NCI-H510A treated with DMSO at 0.1 percent for 48 hours (cell line): ENCODE results near the gene FAM151A.

ENCODE experiments used
- DNase-seq: peaks from one replicate; lab custom pipeline; 2025; lab: John Stamatoyannopoulos, UW

Gene FAM151A

GRCh38 chr1:54604051-54604450 is 19.3 kb downstream of the FAM151A start:
- DNase-seq = no peak

DNA sequence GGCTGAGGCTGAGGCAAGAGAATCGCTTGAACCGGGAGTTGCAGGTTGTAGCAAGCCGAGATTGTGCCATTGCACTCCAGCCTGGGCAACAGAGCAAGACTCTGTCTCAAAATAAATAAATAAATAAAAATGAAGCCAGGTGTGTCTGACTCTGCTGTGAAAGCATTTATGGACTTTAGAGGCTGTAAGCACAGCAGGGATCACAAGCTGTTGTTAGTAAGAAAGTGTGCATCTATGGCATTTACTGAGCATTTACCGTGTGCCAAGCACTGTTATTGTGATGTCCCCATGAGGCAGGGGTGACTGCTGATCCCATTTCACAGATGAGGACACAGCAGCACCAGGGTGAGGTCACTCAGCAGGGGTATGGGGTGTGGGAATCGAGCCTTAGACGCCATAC is 20.1 kb downstream of the FAM151A start:
- no peak for DNase-seq

DNA sequence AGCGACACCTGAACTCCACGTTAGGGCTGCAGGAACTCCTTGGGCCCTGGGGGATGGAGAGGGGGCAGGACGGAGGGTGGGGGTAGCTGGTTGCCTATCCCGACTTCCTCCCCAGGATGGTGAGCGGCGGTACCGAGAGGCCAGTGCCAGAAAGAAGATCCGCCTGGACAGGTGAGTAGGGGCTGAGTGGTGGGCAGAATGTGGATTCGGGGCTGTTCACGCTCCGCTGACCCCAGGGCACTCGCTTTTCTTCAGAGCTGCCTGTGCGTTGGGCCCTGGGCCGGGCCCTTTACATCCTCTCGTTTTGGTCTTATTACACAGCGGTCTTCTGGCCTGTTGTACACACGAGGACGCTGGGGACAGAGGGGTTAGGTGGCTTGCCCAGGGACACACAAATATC is 20.8 kb downstream of the FAM151A start:
- DNase-seq = no peak

DNA sequence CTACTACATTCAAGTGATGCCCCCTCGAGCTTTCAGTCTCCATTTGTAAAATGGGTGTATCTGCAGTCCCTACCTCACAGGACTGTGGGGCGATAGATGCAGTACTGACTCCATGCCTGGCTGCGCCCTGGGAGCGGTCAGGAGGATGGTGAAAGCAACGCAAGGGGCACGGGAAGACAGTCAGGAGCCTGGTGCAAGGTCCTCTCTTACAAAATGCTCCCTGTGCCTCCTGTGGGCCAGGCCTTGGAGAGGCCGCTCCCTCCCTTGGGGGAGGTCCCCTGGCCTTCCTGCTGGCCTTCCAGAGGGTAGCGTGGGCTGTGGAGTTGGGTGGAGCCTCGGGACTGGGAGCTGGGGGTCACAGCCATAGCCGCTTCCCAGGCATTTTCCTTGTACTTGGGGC is 21.6 kb downstream of the FAM151A start:
- no peak for DNase-seq

DNA sequence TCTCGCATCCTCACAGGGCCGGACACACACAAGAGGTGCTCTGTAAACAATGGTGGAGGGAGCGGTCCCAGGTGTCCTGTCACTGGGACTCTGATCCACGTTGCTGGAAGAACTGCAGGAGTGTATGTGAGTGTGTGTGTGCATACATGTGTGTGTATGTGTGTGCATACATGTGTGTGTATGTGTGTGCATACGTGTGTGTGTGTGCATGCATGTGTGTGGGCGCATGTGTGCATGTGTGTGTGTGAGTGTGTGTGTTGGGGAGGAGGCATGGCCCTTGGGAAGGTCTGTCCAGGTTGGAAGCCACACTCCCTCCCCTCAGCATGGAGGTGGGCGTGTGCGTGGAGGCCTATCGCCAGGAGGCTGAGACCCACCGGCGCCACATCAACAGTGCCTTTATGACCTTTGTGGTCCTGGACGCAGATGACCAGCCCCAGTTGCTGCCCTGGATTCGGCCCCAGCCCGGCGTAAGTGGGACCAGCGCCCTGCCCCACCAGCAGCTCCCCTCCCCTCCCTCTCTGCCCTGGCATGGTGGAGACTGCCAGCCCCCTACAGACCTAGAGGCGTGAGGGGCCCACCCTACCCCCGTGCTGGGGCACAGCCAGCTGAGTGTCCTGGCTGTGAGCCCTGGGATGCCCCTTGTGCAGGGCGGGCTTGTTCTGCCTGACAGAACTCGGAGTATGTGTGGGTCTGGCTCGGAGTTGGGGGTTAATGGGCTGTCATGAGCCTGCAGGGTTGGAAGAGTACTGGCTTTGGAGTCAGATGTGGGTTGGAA is 22.2 kb downstream of the FAM151A start:
- DNase-seq = no peak

DNA sequence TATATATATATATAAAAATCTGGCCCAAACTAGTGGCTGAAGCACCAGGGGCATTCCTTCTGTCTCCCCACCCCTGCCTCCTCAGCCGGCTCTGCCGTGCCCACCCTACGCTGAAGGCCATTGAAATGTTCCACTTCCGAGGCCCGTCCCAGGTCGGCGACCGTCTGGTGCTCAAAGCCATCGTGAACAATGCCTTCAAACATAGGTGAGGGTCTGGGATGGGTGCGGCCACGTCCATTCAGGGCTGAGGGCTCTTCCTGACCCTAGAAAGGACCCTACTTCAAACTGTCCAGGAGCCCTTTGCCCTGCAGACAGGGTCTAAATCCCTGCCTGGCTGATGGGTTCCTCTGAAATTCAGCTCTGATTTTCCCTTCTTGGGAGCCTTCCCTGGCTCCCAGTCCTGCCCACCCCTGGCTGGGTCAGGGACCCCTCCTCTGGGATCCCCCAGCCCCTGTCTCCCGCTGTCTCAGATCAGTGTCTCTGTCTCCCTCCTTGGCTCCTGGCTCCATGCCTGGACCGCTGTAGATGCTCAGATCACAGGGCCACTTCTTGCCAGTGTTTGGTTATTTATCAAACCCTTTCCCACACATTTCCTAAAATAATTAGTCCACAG is 24.0 kb downstream of the FAM151A start:
- DNase-seq = no peak

GRCh38 chr1:54597455-54598030 is 25.8 kb downstream of the FAM151A start:
- no peak for DNase-seq

DNA sequence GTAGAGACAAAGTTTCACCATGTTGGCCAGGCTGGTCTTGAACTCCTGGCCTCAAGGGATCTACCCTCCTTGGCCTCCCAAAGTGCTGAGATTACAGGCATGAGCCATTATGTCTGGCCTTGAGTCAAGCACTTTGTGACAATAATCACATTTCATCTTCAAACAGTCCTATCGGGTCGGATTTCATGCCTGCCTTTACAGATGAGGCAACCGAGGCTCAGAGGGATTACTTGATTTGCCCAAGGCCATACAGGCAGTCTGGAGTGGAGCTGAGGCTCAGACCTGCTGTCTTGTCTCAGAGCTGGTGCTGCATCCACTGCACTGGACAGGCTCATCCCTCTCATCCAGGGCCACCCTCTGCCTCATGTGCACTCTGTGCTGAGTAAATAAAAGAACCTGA is 26.6 kb downstream of the FAM151A start:
- no peak for DNase-seq

DNA sequence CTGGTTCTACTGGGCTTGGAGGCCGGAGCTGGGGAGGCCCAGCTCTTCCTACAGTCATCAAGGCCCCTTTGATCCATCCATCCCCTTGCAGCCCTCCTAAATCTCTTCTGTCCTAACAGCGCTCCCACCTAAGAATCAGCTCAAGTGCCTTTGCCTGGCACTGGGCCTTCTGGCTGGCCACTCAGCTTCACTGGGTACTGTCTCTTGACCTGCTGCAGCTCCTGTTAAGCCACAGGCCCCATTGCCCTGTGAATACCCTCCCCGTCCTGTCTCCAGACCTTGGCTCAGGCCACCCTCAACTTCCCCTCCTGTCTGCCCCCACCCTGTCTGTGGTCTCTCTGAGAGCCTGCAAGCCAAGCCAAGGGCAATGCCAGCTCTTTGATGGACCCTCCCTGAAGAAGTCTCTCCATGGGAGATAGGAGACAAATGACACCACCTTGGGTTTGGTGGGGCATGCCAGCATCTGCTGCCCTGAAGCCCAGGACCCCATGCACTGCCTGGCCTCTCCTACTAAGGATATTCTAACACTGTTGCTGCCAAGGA is 27.3 kb downstream of the FAM151A start:
- DNase-seq = no peak

DNA sequence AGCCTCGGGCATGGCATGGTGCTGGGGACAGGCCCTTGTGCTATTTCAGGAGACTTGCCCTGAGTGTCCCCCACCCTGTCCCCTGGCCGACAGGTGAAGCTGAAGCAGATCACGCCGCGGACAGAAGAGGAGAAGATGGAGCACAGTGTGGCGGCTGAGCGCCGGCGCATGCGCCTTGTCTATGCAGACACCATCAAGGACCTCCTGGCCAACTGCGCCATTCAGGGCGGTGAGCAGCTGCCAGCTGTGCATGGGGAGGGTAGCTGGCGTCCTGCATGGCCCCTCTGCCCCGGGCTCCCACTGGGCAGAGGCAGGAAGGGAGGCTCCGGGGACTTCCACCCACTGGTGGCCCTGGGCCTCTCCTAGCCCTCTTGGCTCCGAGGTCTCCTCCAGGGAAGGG is 28.9 kb downstream of the FAM151A start:
- DNase-seq = no peak

GRCh38 chr1:54593571-54594160 is 29.7 kb downstream of the FAM151A start:
- DNase-seq = no peak

- no peak for DNase-seq
These were observed 32.1 kb downstream of the FAM151A start for GRCh38 chr1:54591127-54591756.

DNA sequence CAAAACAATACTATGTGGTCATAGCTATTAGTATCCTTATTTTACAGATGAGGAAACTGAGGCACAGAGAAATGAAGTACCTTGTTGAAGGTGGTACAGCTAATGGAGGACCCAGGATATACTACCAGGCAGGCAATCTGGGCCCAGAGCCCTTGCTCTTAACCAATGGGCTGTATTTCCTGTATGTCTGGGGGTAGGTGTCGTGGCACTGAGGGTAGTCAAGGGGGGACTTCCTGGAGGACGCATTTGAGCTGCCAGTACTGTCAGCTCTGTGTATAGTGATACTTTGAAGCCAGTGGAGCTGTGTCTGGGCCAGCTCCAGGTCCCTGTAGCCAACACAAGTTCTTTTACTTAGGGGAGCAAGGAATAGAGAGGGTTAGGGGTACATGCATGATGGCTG is 34.9 kb downstream of the FAM151A start:
- no peak for DNase-seq

DNA sequence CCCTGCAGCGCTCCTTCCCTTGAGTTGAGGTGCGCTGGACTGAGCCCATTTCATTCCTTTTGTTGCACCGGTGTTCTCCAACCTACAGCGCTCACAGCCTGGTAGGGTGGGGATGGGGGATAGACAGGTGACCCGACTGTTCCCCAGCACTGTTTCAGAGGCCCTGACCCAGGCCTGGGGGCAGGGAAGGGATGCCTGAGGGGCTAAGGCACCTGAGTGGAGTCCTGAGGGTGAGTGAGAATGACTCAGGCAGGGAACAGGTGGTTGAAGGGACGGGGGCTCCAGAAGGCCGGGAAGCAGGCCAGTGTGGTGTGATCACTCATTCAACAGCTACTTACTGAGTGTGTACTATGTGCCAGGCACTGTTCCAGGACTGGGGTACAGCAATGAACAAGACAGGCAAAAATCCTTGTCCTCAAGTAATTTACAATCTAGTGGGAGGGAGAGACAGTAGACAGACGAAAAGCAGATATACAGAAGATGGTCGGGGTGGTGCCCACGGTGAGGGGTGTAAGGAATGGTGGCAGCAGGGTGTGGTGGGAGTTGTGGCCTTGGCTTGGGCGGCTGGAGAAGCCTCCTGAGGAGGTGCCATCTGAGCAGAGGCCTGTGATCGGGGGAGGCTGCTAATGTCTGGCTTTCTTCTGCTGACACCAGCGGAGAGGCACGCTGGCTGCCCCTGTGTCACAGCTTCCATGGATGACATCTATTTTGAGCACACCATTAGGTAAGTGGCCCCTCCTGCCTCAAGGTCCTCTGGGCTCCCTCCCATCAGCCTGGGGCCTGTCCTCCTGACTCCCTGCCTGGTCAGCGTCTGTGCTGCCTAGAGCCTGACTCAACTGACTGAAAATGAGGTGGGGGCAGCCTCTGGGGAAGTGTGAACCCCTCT is 37.9 kb downstream of the FAM151A start:
- DNase-seq = no peak

GRCh38 chr1:54584575-54584974 is 38.8 kb downstream of the FAM151A start:
- no peak for DNase-seq

DNA sequence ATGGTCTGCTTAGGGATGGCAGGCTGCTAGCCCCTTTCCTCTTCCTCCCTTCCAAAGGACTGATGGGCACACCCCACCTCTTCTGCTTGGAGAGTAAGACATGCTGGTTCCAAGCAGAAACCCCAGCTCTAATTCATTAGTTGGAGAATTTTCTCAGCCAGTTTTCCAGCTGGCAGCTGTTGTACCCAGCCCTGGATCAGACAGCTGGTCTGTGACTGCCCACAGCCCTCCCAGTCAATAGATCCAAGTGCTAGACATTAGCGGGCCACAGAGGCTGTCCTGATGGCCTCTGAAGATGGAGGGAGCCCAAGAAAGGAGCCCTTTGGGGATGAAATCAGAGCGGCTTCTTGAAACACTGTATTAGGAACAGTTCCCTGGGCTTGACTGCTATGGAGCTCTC is 39.5 kb downstream of the FAM151A start:
- no peak for DNase-seq

- no peak for DNase-seq
These were observed 40.0 kb downstream of the FAM151A start for GRCh38 chr1:54583307-54583686.

DNA sequence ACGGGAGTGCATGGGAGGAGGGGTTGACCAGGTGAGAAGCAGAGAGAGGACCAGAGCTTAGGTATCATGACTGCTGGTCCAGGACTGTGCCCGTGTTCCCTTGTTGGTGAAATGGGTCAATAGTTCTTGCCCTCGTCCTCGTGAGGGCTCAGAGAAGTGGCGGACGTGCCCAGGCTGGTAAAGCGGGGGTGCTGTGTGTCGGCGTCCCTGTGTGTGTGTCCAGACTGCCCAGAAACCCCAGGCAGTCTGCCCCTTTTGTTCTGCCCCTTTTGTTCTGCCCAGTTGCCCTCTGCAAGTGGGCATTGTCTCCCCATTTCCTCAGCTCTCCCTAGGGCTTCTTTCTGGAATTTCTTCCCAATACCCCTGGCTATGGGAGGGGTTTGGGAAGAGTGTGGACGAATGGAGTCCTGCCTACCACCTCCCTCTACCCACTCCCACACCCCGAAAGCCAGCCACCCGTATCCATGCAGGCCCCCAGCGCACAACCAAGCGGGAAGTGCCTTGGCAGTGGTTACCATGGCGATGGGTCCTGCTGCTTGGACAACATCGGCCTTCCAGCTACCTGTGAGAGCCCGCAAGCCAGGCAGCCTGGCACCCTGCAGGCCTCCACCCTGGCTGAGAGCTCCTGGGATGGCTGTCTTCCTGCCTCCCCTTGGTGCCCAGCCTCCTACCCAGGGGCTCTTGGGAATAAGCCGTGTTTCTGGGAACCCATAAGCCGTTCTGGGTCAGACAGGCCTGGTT is 40.6 kb downstream of the FAM151A start:
- peak; percentile 16 for DNase-seq

GRCh38 chr1:54581621-54582035 is 41.7 kb downstream of the FAM151A start:
- no peak for DNase-seq

- no peak for DNase-seq
These were observed 42.3 kb downstream of the FAM151A start for GRCh38 chr1:54580856-54581550.
